Ovary (tissue), 10 donors: ENCODE results near the gene NKAP. TPM values are rescaled to one million over a fixed set of nuclear protein-coding genes. Genes with fewer than 3 reads are reported as not detected.

Source experiments
- DNase-seq, 5 donors: peaks; one replicate each; pipeline ENCODE4 v3.0.0-alpha.2; 2019 to 2020
- H3K27ac ChIP-seq, 2 donors: fragments of 200-600 bp; one replicate each; pipeline versions ENCODE4 v1.5.1 to v1.8.0; 2019 to 2022
- H3K27me3 ChIP-seq: fragments of 200-600 bp; one replicate; pipeline ENCODE4 v1.8.0; 2022
- H3K36me3 ChIP-seq: fragments of 200-600 bp; sonication (generic); one replicate; pipeline ENCODE4 v1.5.1; 2019
- H3K4me1 ChIP-seq: one replicate; pipeline ENCODE4 v1.8.1; 2013; ENCODE audit warnings: mild to moderate bottlenecking, moderate library complexity; ENCODE audit not compliant: insufficient read depth
- H3K4me3 ChIP-seq: fragments of 200-600 bp; sonication (generic); one replicate; pipeline ENCODE4 v1.5.1; 2017
- H3K9me3 ChIP-seq, 2 donors: fragments of 200-600 bp in 1 of 2; sonication (generic) in 1 of 2; one replicate each; pipeline versions ENCODE4 v1.5.1 to v1.8.1; 2013 to 2019; ENCODE audit warnings: mild to moderate bottlenecking in 1 of 2, moderate library complexity in 1 of 2
- CTCF ChIP-seq, 3 donors: fragments of 450-650 bp in 2 of 3; fragments of 200-600 bp in 1 of 3; IDR thresholded peaks; one replicate each; pipeline versions ENCODE4 v1.5.1 to v1.8.0; 2016 to 2022; ENCODE audit warnings: antibody characterized with exemption in 3 of 3, mild to moderate bottlenecking in 1 of 3
- EP300 ChIP-seq: sonication (generic); formaldehyde crosslinking; IDR thresholded peaks from one replicate; pipeline ENCODE4 v1.6.1; 2017; ENCODE audit warnings: antibody characterized with exemption
- POLR2A ChIP-seq: fragments of 450-650 bp; IDR thresholded peaks from one replicate; pipeline ENCODE4 v1.6.1; 2017; ENCODE audit warnings: antibody characterized with exemption, mild to moderate bottlenecking, moderate library complexity
- WGBS, 3 donors: extraction: QIAGEN DNeasy Blood & Tissue Kit in 1 of 3; methylation state at CpG; one replicate each; pipeline versions ENCODE4 v1.1.5 to v1.1.7; 2013 to 2017; 5-methylcytosine and 5-hydroxymethylcytosine counted together
- intact Hi-C, 4 donors: fragments of 100-400 bp; cut with DNase I; formaldehyde crosslinking; loops; one replicate each; pipeline versions ENCODE4 v1.11.0 to v1.15.1; 2022 to 2023
- long read RNA-seq, 3 donors: library from polyadenylated mRNA in 2 of 3; unstranded in 2 of 3; transcript quantifications; one replicate each; pipeline ENCODE4 v2.0.0 and lab custom pipeline, GENCODE V29; 2021 to 2026
- polyA plus RNA-seq, 2 donors: library from polyadenylated mRNA; stranded (reverse); fragments of 200-250 nt in 1 of 2; fragments of 350-450 nt in 1 of 2; fragmentation: Illumina TruSeq in 1 of 2; extraction: RNeasy Lipid Tissue Mini Kit (QIAGEN cat#74804) in 1 of 2; gene quantifications; one replicate each; pipeline ENCODE4 v1.2.3, GENCODE V29; 2013 to 2014
- total RNA-seq, 7 donors: library from RNA; depleted of rRNA in 2 of 7; stranded (reverse); fragments of >200 nt in 2 of 7; fragmentation: NEBNext Ultra II Directional in 3 of 7; extraction: Animal tissue kit (Norgen Biotek cat#: 25700) in 3 of 7; gene quantifications; one replicate each; pipeline versions ENCODE4 v1.1.0 to v1.2.4, GENCODE V29; 2016 to 2023
- donor health status: DM: no; HTN: no; CAD: no; lungs with moderate emphysema.
- donor health status: DM: no; HTN: no; CAD: no.
- donor health status: Bipolar disorder and iron deficiency.
- donor health status: DM: yes; HTN: yes; CAD: no.
- donor health status: DM: no; HTN: no; CAD: no.
- donor health status: DM: yes; HTN: yes; CAD: no.

NKAP gene
- total RNA-seq, result 10 to 100 TPM in 4 of 7 donors, 1 to 10 TPM in 3; 7.6 to 11.6 (median 10.8) TPM
- polyA plus RNA-seq, result 10 to 100 TPM in 1 of 2 donors, 1 to 10 TPM in 1; 7.1 to 16.0 TPM
- long read RNA-seq, donor 1, full-length matches to known transcripts, result 11 of 25 reads
- long read RNA-seq, donor 1, partial matches to known transcripts, result 9 of 25 reads
- long read RNA-seq, donor 1, other reads (novel, unspliced or antisense), result 5 of 25 reads
- long read RNA-seq, donor 2, full-length matches to known transcripts, result 21 of 47 reads
- long read RNA-seq, donor 2, partial matches to known transcripts, result 26 of 47 reads
- long read RNA-seq, donor 2, other reads (novel, unspliced or antisense), result 0 of 47 reads
- long read RNA-seq, donor 3, full-length matches to known transcripts, result 21 of 25 reads
- long read RNA-seq, donor 3, partial matches to known transcripts, result 1 of 25 reads
- long read RNA-seq, donor 3, other reads (novel, unspliced or antisense), result 3 of 25 reads

- peak within 1 kb of the TSS; percentile 67 for H3K4me3 ChIP-seq
- H3K9me3 ChIP-seq, result no peaks in the 10 kb centered on the region
- 34 to 42% (median 41%) methylated on average over 55 to 59 of the region's 59 CpGs for WGBS, 3 donors
- peak within 1 kb of the TSS; percentile 79 to 83 for H3K27ac ChIP-seq
- TF ChIP-seq POLR2A (peak; percentile 35), CTCF (IDR thresholded peaks at IDR 0.05) (peak in 1 of 3 donors; percentile 8), EP300 (no peak)
- intact Hi-C loops, result no loop called here
- DNase-seq, result peak; percentile 75 to 86 (median 83)
- no peaks in the 10 kb centered on the region for H3K27me3 ChIP-seq
- H3K36me3 ChIP-seq, result no peaks in the 10 kb centered on the region
- peaks cover 5% of the 10 kb centered on the region for H3K4me1 ChIP-seq
Measured at GRCh38 chrX:119943185-119943988, at the start of gene NKAP. TSS of gene NKAP (minus strand) at chrX:119943751. CDS start at chrX:119943605, 146 bp downstream.

- Histone ChIP-seq H3K4me3 (no peak overlapping the region), H3K27me3 (no peaks in the 10 kb centered on the region)
- DNase-seq, result no peak
Measured at GRCh38 chrX:119991005-119991787, 47.6 kb upstream of the NKAP start.

GRCh38 chrX:119990556-119991004 is 47.0 kb upstream of the NKAP start:
- no peak overlapping the region for H3K27ac ChIP-seq
- no peaks in the 10 kb centered on the region for H3K9me3 ChIP-seq
- H3K36me3 ChIP-seq, result no peaks in the 10 kb centered on the region
- intact Hi-C loops, result no loop called here
- DNase-seq, result no peak
- H3K27me3 ChIP-seq, result no peaks in the 10 kb centered on the region
- no peak overlapping the region for H3K4me3 ChIP-seq
- TF ChIP-seq POLR2A, result no peak
- TF ChIP-seq CTCF (IDR thresholded peaks at IDR 0.05), result no peak
- no peak for TF ChIP-seq EP300
- WGBS, 3 donors, result 22 to 39% (median 36%) methylated on average over 21 to 34 of the region's 34 CpGs
- H3K4me1 ChIP-seq, result no peaks in the 10 kb centered on the region

More at GRCh38 chrX:119991005-119991787, 47.6 kb upstream of the NKAP start:
- no peaks in the 10 kb centered on the region for H3K36me3 ChIP-seq
- WGBS, 3 donors, result 23 to 32% (median 27%) methylated on average over 41 to 48 of the region's 48 CpGs
- intact Hi-C loops, result no loop called here
- H3K4me1 ChIP-seq, result no peaks in the 10 kb centered on the region
- H3K27ac ChIP-seq, result no peak overlapping the region
- TF ChIP-seq CTCF (IDR thresholded peaks at IDR 0.05), result no peak
- no peak for TF ChIP-seq EP300
- no peak for TF ChIP-seq POLR2A
- H3K9me3 ChIP-seq, result no peaks in the 10 kb centered on the region
